Right renal cortex interstitium (tissue), 3 donors: ENCODE results near the gene PIN1. TPM values are rescaled to one million over a fixed set of nuclear protein-coding genes. Genes with fewer than 3 reads are reported as not detected.

ENCODE experiments used
- DNase-seq, 3 donors: peaks; one replicate each; pipeline ENCODE4 v3.0.0-alpha.2; 2013; ENCODE audit warnings: low read depth in 3 of 3, low spot score in 2 of 3
- polyA plus RNA-seq, 3 donors: library from polyadenylated mRNA; unstranded; fragments of 120-200 nt; gene quantifications; one replicate each; pipeline ENCODE4 v1.2.1, GENCODE V29; 2013; ENCODE audit not compliant: insufficient read length in 3 of 3

PIN1 gene
- polyA plus RNA-seq, 3 donors, result 47.7 to 51.0 (median 50.5) TPM

DNA sequence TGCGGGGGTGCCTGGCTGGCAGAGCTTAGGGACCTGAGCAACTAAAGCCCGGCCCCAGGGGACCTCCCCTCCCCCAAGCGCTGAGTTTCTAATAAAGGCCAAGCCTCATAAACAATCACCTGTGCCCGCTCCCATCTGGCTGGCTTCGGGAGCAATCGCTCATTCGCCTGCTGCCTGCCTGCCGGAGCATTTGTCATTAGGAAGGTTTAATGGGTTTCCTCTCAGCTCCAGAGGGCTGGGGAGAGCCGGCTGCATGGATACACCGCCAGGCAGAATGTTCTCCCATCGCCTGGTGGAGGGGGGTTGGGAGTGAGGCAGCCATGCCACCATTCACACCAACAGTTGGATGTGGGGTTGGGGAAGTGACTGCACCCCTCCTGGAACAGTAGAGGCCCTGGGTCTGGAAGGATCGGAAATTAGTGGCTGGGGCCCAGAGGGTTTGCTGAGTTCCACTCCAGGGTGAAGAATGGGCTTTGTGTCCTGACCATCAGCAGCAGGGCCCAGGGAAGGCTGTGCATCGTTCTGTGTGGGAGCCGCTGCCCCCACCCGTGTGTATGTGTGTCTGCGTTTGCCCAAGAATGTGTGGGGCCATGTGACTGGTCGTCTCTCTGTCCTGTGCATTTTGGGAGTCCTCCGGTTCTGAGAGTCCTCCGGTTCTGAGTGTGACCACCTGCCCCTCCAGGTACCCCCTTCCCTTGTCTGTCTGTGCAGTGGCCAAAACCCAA, 15.3 kb downstream of the PIN1 start:
- DNase-seq, result peak in 2 of 3 donors; percentile 42 to 54

DNA sequence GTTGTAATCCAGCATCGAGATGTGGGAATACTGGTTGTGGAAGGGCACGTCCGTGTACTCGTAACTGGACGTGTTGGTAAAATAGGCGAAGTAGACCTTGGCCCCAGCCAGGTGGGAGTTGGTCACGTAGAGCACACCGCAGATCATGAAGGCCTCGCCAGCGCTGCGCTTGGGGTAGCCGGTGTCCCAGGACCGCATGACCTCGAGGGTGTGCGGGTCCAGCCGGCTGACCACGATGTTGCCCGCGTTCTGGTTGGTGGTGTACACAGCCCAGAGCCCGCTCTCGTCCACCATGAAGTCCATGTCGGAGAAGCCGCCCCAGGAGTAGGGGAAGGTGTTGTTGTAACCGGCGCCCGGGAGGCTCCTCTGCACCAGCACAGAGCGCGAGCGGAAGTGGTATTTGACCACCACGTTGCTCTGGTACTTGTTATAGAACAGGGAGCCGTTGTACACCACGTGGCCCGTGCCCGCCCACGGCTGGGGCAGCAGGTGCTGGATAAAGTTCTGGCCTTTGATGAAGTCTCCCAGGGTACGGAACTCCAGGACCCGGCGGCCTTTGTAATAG, 19.2 kb downstream of the PIN1 start:
- no peak for DNase-seq

DNA sequence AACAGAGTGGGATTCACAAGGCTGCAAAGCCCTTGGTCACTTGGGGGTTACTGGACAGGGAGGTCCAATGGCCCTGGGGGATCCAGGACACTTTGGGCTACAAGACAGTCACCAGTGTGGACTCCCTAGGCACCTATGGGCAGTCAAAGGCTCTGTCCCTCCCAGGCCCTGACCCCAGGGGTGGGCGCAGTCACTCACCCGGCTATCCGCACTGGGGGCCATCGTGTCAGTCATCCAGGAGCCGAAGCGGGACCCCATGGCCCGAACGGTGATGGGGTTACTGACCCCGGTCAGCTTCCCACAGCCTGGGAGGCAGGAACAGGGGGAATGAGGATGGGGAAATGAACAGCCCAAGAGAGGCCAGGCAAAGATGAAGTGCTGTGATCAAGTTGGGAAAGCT, 21.5 kb downstream of the PIN1 start:
- DNase-seq, result no peak

DNA sequence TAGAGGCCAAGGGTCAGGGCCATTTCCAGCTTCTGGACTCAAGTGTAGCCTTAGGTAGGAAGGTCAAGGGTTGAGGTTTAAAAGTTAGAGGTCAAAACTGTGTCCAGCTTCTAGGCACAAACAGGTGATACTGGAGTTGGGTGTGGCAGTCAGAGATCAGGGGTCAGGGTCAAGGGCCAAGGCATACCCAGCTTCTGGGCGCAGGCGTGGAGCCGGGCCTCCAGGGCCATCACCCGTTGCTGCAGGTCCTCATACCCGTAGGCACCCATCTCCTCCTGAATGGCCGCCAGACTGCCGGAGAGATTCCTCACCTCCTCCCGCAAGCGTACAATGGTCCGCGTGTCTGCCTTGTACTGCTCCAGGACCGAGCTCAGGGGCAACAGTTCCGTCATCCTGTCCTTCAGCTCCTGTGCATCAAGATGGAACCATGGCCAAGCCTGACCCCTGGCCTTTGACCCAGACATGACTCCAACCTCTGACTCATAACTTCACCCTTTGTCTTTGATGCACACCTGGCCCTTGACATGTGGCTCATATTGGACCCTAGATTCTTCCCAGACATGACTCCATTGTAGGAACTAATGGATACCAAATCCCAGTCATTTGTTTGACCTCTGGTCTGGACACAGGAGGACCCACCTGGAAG, 22.1 kb downstream of the PIN1 start:
- DNase-seq, result no peak

DNA sequence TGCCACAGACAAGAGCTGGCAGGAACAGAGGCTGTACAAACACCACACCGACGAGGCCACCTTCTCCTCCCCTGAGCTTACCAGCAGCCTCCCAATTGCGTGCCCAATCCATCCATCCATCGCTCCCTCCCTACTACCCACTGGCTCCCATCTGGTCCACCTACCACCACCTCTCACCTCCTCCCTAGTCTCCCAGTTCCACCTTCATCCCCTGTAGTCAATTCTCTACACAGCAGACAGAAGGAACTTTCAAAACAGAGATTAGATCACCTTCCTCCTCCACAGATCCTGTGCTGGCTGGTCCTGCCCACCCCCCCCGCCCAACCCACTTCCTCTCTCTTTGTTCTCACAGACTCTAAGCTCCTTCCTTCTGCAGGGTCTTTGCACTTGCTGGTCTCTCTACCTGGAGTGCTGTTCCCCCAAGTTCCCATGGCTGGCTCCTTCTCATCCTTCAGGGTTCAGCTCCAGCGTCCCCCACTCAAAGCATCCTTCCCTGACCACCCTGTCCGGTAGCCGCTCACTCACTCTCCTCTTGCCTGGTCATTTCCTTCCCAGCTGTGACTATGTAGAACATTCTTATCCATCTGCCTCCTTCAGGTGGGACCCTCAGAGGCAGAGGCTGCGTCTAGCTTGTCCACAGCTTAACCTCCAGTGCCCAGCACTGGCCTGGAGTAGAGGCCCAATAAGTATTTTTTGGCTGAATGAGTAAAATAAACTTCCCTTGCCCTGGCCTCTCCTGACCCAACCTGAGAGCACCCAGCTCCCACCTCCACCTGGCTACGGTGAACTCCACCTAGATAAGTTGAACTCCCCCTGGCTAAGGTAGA, 23.0 kb downstream of the PIN1 start:
- no peak for DNase-seq

DNA sequence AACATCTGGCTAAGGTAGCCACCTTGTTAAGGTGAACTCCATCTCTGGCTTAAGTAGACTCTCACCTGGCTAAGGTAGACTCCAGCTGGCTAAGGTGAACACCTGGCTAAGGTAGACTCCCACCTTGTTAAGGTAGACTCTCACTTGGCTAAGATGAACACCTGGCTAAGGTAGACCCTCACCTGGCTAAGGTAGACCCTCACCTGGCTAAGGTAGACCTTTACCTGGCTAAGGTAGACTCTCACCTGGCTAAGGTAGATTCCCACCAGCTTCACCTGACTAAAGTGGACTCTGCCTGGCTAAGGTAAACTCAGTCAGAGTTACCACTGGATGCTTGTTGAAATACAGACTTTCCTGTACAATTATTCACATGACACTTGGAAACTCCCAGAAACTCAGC, 23.6 kb downstream of the PIN1 start:
- no peak for DNase-seq

DNA sequence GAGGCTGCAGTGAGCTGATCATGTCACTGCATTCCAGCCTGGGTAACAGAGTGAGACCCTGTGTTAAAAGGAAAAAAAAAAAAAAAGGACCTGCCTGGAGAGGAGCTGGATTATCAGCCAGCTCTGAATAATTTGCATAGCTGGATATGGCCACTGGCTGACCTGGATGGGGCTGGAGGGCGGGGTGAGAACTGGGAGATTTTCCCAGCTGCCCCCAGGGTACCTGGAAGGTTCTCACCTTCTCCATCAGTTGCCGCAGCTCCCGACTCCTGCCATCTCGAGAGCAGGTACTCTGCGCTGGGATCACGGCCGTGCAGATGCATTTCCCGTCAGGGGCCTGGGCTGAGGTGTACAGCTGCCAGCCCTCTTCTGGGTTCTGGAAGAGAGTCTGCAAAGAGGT, 25.3 kb downstream of the PIN1 start:
- no peak for DNase-seq

DNA sequence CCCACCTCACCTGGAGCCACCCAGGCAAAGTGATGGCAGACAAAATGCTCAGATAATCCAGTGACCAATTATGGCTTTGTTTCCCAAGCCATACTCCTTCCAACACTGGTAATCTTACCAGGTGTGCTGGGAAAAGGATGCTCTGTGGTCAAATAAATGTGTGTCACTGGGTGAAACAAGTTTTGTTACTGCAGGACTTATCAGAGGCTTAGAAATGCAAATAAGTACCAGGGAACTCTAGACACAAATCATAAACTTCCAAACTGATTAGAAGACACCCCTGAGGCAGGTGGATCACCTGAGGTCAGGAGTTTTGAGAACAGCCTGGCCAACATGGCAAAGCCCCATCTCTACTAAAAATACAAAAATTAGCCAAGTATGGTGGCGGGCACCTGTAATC, 26.4 kb downstream of the PIN1 start:
- DNase-seq, result no peak

DNA sequence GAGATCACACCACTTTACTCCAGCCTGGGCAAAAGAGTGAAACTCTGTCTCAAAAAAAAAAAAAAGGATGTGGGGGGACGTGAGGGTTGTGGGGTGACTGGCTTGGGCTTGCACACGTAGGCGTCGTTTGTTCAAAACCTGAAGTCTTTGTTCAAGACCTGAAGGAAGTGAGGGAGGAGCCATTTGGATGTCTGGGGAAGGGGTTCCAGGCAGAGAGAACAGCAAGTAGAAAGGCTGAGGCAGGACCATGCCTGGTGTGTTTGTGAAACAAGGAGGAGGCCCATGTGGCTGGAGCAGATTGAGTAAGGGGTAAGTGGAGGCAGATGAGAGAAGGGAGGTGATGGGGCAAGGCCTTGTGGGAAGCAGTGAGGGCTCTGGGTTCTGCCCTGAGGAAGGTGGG, 27.8 kb downstream of the PIN1 start:
- no peak for DNase-seq

DNA sequence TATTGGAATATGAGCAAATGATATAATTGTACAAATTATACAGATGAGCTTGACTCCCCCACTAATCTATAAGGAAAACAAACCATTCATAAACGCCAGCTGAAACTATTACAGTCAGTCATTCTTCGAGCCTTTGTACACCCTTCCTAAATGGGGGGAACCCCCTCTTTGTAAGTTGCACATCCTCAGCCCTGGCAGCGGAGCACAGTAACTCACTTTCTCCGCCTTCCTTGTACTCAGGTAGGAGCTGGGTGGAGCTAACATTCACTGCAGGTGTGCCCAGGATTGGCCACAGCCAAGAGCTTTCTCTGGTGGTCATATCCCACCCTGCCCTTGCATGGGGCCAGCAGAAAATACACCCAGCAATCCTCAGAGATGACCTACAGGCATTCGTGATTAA, 28.6 kb downstream of the PIN1 start:
- no peak for DNase-seq

DNA sequence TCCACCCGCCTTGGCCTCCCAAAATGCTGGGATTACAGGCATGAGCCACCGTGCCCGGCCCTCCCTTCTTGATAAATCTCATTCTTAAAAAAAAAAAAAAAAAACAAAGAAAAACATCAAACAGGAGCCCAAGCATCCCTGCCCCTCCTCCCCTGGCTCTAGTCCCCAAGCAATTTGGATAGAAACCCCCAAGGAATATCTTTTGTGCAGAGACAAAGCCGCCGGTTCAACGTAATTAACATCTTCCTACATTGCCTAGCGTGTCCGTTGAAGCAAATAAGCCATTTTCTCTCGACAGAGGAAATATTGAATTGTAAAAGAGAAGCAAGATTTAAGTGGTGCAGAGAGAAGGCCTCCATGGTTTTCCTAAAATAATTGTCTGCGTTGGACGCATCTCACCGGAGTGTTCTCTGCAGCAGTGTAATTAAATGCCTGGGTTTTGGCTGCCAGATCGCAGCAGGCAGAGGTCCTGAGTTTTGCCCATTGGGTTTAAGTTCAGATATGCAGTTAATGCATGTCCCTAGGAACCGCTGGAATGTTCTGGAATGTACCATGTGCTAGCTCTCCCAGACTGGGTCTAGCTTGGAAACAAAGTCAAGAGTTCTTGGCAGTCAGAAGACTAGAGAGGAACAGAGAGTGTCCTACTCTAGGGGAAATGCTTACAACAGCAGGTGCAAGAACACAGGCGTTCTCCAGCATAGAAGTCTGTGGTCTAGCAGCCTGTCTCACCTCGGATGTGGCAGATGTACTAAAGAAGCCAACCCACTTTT, 30.8 kb downstream of the PIN1 start:
- no peak for DNase-seq

DNA sequence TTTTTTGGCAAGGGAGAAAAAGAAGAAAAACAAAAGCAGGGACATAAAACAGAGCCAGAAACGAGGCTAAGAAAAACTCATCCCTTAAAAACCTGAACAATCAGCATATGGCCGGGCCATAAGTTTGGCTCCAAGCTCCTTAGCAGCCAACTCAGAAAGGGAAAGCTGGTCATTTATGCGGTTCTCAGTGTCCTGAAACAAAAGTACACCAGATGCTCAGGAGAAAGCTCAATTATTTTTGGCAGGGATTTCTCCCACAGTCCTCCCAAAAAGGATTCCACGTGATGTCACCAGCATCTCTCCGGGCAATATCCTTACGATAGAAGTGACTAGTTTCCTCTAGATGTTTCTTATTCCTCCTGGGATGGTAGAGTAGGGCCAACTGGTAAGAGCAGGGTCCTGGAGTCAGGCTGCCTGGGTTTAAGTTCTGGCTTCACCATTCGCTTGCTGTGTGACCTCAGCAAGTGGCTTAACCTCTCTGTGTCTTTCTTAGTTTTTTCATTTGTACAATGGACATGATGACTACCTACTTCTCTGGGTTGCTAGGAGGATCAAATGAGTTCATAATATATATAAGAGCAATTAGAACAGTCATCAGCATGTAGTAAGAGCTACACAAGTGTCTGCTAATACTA, 34.0 kb downstream of the PIN1 start:
- DNase-seq, result no peak

DNA sequence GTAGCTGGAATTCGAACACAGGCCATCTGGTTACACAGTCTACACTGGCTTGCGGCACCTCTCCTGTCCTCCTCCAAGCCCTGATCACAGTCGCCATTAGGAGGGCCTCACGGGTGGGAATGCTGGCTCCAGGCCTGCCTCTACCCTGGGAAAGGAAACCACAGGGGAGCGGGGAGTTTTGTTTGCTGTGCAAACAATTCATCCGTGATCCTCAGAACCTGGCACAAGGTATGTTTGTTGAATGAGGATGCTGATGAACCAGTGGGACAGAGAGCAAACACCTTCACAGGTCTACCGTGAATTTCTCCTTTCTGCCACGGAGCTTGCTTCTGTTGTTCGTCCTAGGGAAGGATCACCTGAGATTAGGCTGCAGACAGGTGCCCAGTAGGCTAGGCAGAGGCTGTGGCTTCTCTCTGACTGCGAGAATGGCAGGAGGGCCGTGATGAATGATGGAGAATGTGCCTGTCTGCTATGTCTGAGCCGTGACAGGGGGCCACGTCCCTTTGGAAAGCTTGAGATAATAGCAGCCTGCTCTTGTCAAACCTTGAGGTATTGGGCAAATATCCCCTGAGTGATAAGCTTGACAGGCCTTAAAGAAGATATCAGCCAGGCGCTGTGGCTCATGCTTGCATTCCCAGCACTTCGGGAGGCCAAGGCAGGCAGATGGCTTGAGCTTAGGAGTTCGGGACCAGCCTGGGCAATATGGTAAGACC, 36.7 kb downstream of the PIN1 start:
- no peak for DNase-seq

DNA sequence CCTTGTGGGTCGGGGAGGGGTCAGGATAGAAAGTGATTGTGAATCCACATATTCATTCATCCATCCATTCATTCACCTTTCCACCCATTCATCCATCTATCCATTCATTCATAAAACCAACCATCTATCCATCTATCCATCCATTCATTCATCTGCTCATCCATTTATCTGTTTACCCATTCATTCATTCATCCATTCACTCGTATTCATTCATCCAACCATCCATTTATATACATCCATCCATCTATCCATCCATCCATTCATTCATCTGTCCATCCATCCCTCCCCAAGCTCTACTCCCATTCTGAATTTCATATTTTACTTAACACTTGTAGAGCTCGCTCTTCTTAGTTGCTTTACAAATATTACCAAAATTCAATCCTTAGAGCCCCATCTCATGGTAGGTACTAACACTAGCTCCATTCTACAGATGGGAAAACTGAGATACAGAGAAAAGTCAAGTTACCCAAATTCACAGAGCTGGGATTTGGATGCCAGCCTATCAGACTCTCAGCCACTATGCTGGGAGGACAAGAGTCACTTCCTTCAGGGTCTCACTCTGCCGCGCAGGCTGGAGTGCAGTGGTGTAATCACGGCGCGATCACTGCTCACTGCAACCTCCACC, 37.6 kb downstream of the PIN1 start:
- no peak for DNase-seq

DNA sequence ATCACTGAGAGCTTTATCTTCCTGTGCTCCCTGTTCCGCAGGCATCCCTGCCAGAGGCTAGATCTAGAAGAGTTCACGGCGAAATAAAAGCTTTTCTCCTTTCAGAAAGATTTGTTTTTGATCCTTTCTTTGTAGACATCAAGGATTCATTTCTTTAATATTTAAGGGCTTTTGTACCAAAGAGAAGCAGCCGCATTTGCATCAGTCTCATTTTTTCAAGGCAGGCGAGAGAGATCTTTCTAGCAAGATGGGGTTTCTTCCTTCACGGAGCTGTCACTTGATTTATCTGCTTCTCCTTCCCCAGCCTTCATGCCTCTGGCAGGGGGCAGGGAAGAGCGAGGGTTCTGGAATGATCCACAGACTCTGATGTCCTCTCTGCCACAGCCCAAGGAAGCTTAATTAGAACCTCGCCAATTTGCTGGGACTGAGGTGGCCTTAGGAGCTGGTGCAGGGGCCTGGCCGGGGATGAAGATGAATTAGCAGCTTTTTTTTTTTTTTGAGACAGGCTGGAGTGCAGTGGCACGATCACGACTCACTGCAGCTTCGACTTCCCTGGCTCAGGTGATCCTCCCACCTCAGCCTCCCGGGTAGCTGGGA, 40.0 kb downstream of the PIN1 start:
- DNase-seq, result no peak

DNA sequence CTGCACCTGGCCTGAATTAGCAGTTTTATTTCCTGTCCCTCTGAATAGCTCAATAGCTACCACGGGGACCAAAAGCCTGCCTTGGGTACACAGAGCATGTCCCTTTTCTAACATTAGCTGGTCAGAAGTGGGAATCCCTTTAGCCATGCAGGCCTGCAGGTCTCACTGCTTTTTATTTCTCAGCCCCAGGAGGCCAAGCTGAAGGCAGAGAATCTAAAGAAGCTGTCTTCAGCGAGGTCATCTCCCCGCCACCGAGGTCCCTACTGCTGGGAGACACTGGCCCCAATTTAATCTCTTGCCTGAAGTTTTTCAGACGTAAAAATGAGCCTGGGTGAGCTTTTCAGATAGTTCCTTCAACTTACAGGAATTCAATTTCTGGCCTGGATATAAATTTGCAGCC, 40.7 kb downstream of the PIN1 start:
- DNase-seq, result no peak

DNA sequence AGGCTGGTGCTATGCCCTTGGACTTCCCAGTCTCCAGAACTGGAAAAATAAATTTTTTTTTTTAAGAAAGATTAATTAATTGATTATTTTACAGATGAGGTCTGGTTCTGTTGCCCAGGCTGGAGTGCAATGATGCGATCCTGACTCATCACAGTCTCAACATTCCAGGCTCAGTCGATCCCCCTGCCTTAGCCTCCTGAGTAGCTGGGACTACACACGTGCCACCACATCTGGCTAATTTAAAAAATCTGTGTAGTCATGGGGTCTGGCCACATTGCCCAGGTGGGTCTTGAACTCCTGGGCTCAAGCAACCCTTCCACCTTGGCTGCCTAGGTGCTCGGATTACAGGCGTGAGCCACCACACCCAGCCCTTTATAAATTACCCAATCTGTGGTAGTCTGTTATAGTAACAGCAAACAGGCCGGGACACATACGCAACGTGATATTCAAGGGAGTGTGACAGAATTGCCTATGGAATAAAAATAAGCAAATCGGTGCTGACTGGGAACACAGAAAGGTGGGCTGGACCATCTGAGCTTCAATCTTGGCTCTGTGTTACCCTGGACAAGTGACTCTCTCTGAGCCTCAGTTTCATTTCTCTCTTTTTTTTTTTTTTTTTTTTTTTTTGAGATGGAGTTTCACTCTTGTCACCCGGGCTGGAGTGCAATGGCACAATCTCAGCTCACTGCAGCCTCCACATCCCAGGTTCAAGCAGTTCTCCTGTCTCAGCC, 42.8 kb downstream of the PIN1 start:
- DNase-seq, result no peak
